K562 (cell line): ENCODE results near the gene RAB31. TPM values are rescaled to one million over a fixed set of nuclear protein-coding genes. Genes with fewer than 3 reads are reported as not detected.
A peak's percentile ranks its signal among the peaks of the same experiment; 100 is the strongest.

Experiments
- ARID3B ChIP-seq: fragments of 250-450 bp; sonication (Bioruptor Pico); IDR thresholded peaks from 2 replicates; pipeline ENCODE4 v1.4.0; 2020; ENCODE audit warnings: borderline replicate concordance
- FOSL1 ChIP-seq: fragments of 200-800 bp; sonication (Bioruptor generic); conservative IDR thresholded peaks from 2 replicates; pipeline ENCODE4 v1.6.1; 2016; ENCODE audit warnings: missing genetic modification characterization, missing compliant biosample characterization
- GATA2 ChIP-seq: sonication (generic); formaldehyde crosslinking; IDR thresholded peaks from 2 replicates; pipeline ENCODE4 v1.4.0; 2020; ENCODE audit warnings: mild to moderate bottlenecking, missing genetic modification reagents
- HIVEP1 ChIP-seq: fragments of 250-450 bp; sonication (Bioruptor Pico); IDR thresholded peaks from 2 replicates; pipeline ENCODE4 v1.4.0; 2020; ENCODE audit warnings: mild to moderate bottlenecking
- MAFG ChIP-seq: fragments of 450-650 bp; conservative IDR thresholded peaks from 2 replicates; pipeline ENCODE4 v1.6.1; 2016; ENCODE audit warnings: missing genetic modification characterization, missing compliant biosample characterization
- MBD2 ChIP-seq: sonication (generic); IDR thresholded peaks from 2 replicates; pipeline ENCODE4 v1.6.1; 2016; ENCODE audit warnings: low read depth, borderline replicate concordance
- NCOA2 ChIP-seq, 2 experiments: fragments of 450-650 bp; IDR thresholded peaks; 2 replicates each; pipeline ENCODE4 v1.6.1; 2018; ENCODE audit warnings: mild to moderate bottlenecking in 2 of 2, moderate library complexity in 1 of 2; ENCODE audit not compliant: partially characterized antibody in 2 of 2
- NKRF ChIP-seq: fragments of 450-650 bp; IDR thresholded peaks from 2 replicates; pipeline ENCODE4 v1.6.1; 2016; ENCODE audit warnings: borderline replicate concordance
- SRSF1 ChIP-seq: fragments of 200-400 bp; formaldehyde crosslinking; IDR thresholded peaks from 2 replicates; pipeline ENCODE4 v1.6.1; 2017; ENCODE audit warnings: mild to moderate bottlenecking, low read depth, low read length, moderate library complexity
- STAG1 ChIP-seq: sonication (generic); formaldehyde crosslinking; IDR thresholded peaks from 2 replicates; pipeline ENCODE4 v1.5.0; 2020; ENCODE audit warnings: missing genetic modification reagents, borderline replicate concordance
- YBX1 ChIP-seq: fragments of 450-650 bp; IDR thresholded peaks from 2 replicates; pipeline ENCODE4 v1.7.1; 2016; ENCODE audit warnings: mild to moderate bottlenecking
- ZNF232 ChIP-seq: sonication (generic); formaldehyde crosslinking; IDR thresholded peaks from 2 replicates; pipeline ENCODE4 v1.8.0; 2022; ENCODE audit warnings: mild to moderate bottlenecking, missing genetic modification reagents
- ZNF311 ChIP-seq: fragments of 250-450 bp; sonication (Bioruptor Pico); IDR thresholded peaks from 2 replicates; pipeline ENCODE4 v1.4.0; 2020; ENCODE audit warnings: mild to moderate bottlenecking, moderate library complexity
- ZNF507 ChIP-seq: conservative IDR thresholded peaks from 2 replicates; pipeline ENCODE4 v1.6.1; 2017; ENCODE audit warnings: missing genetic modification characterization, missing compliant biosample characterization
- polyA plus RNA-seq, 8 experiments: library from polyadenylated mRNA; depleted of rRNA in 4 of 8; stranded (reverse) in 5 of 8; unstranded in 3 of 8; fragments of >200 nt; fragmentation: Nextera tagmentation in 2 of 8; fragmentation: Illumina TruSeq in 1 of 8; extraction: Ambion mirVana in 2 of 8; extraction: Trizol in 1 of 8; gene quantifications; 2 replicates each; pipeline versions ENCODE4 v1.2.1 to v1.2.3, GENCODE V29; 2011 to 2014; ENCODE audit warnings: inconsistent platforms in 1 of 8, missing spikeins in 1 of 8
- total RNA-seq, 7 experiments: library from RNA; depleted of rRNA in 6 of 7; stranded (reverse); fragments of >200 nt in 6 of 7; fragmentation: Illumina TruSeq in 2 of 7; extraction: Trizol in 2 of 7; gene quantifications; 2 replicates each; pipeline versions ENCODE4 v1.2.1 to v1.2.3, GENCODE V29; 2011 to 2021; ENCODE audit warnings: low replicate concordance in 1 of 7
- TF ChIP-seq, protein P1 (sequence below): sonication (generic); formaldehyde crosslinking; IDR thresholded peaks from 2 replicates; pipeline ENCODE4 v1.9.0; 2022; ENCODE audit warnings: mild to moderate bottlenecking, missing genetic modification reagents
- TF ChIP-seq, protein P2 (sequence below), 2 experiments: fragments of 450-650 bp; formaldehyde crosslinking in 1 of 2; IDR thresholded peaks; 2 replicates each; pipeline versions ENCODE4 v1.4.0 to v1.6.1; 2014 to 2020; ENCODE audit warnings: mild to moderate bottlenecking in 2 of 2, borderline replicate concordance in 1 of 2, low read depth in 1 of 2

The RAB31 gene
- total and polyA plus RNA-seq, 9 of the 15 experiments (the other 6 are each of a cell fraction or from before 2014, with no cell fraction given) = 20.7 to 70.4 (median 41.3) TPM

DNA sequence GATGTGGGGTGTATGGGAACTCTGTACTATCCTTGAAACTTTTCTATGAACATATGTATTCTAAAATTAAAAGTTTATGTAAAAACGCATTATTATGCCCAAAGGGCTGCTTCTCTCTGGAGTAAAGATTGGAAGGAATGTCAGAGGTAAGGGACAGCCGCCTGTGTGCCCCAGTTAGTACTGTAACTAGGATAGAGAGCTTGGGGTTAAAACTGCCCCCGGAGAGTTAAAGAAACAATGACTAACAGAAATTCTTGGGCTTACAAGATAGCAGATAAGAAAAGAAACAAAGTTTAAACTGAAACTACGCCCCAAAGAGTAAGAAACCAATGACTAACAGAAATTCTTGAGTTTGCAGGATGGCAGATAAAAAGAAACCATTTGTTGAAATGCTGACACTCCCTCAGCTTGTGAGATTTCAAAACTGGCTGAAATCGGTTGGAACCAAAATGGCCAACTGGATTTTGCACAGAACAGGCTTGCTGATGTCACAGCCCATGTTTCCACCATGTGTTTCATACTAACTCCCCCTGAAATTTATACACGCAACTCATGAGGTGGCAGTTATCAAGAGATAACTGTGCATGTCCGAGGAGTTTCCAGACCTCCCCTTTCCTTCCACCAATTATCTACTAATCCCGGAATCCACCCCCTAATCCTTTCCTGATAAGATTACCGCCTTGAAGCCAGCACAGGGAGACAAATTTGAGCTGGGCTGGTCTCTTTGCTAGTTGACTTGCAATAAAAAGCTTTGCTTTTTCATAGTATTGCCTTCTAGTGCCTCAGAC is 169.0 kb downstream of the RAB31 start (continued):
- TF ChIP-seq GATA2 (CRISPR knock-in tag) = peak; percentile 87
- TF ChIP-seq STAG1 = no peak
- TF ChIP-seq HIVEP1 (CRISPR knock-in tag) = no peak
- TF ChIP-seq, protein P1, sequence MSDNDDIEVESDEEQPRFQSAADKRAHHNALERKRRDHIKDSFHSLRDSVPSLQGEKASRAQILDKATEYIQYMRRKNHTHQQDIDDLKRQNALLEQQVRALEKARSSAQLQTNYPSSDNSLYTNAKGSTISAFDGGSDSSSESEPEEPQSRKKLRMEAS (CRISPR knock-in tag) = peak; percentile 88
- TF ChIP-seq NCOA2 (IDR thresholded peaks at IDR 0.05; ENCODE audit: partially characterized antibody in 2 of 2) = no peak
- TF ChIP-seq, protein P2, sequence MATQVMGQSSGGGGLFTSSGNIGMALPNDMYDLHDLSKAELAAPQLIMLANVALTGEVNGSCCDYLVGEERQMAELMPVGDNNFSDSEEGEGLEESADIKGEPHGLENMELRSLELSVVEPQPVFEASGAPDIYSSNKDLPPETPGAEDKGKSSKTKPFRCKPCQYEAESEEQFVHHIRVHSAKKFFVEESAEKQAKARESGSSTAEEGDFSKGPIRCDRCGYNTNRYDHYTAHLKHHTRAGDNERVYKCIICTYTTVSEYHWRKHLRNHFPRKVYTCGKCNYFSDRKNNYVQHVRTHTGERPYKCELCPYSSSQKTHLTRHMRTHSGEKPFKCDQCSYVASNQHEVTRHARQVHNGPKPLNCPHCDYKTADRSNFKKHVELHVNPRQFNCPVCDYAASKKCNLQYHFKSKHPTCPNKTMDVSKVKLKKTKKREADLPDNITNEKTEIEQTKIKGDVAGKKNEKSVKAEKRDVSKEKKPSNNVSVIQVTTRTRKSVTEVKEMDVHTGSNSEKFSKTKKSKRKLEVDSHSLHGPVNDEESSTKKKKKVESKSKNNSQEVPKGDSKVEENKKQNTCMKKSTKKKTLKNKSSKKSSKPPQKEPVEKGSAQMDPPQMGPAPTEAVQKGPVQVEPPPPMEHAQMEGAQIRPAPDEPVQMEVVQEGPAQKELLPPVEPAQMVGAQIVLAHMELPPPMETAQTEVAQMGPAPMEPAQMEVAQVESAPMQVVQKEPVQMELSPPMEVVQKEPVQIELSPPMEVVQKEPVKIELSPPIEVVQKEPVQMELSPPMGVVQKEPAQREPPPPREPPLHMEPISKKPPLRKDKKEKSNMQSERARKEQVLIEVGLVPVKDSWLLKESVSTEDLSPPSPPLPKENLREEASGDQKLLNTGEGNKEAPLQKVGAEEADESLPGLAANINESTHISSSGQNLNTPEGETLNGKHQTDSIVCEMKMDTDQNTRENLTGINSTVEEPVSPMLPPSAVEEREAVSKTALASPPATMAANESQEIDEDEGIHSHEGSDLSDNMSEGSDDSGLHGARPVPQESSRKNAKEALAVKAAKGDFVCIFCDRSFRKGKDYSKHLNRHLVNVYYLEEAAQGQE (IDR thresholded peaks at IDR 0.05; ENCODE audit: borderline replicate concordance) = no peak
- TF ChIP-seq, protein P2 (CRISPR knock-in tag; IDR thresholded peaks at IDR 0.05; ENCODE audit: low read depth) = no peak
- TF ChIP-seq YBX1 = no peak
- TF ChIP-seq MAFG = peak; percentile 95
- no peak for TF ChIP-seq SRSF1
- TF ChIP-seq ZNF311 (CRISPR knock-in tag) = peak; percentile 63; the same call in 1 of the 2 replicates
- TF ChIP-seq FOSL1 (tag) = peak; percentile 99
- TF ChIP-seq MBD2 = no peak
- no peak for TF ChIP-seq ZNF232 (CRISPR knock-in tag)
- no peak for TF ChIP-seq NKRF
- no peak for TF ChIP-seq ZNF507
- TF ChIP-seq ARID3B = no peak
